GM18868 (cell line): Measurements from ENCODE around the gene ABHD15.
A peak's percentile ranks its signal among the peaks of the same experiment; 100 is the strongest.
"Not testable (repeated sequence)": the region's sequence is repeated elsewhere in the genome, so short reads cannot be mapped to it uniquely, and the experiment has no call there.

Source experiments
- ATAC-seq: cut with Tn5 transposase; IDR thresholded peaks from one replicate; pipeline ENCODE4 v1.9.1; 2021; ENCODE audit warnings: mild to moderate bottlenecking, moderate library complexity; ENCODE audit not compliant: unreplicated experiment

Gene ABHD15

DNA sequence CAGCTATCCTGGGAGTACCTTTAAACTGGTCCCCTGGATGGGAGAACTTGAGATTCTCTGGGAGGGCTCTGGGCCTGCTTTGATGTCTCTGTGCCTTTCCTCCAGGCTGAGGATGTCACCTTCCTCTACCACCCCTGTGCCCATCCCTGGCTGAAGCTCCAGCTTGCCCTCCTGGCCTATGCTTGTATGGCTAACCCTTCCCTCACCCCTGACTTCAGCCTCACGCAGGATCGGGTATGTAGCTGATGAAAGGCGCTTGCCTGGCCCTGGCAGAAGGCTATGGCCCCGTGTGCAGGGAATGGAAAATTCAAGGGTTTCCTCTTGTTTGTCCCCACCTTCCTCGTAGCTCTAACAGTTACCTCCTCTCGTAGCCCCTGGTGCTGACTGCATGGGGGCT, 4.6 kb upstream of the ABHD15 start:
- ATAC-seq = no peak

DNA sequence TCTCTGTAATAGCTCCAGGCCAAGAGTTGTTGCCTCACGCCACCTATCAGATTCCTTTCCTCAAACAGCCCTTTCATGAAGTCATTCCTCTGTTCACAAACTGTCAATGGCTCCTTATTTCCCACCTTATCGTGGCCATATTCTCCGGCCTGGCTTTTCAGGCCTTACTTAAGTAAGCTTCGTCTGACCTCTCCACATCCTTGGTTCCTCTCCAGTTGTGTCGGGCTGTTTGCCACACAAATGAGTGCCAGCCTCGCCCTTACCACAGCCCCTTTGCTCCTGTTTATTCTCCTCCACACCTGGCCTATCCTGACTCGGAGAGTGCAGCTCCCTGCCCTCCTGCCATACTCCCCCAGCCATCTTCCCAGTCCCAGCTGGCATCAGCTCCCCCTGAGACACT, 3.7 kb upstream of the ABHD15 start:
- ATAC-seq = no peak

DNA sequence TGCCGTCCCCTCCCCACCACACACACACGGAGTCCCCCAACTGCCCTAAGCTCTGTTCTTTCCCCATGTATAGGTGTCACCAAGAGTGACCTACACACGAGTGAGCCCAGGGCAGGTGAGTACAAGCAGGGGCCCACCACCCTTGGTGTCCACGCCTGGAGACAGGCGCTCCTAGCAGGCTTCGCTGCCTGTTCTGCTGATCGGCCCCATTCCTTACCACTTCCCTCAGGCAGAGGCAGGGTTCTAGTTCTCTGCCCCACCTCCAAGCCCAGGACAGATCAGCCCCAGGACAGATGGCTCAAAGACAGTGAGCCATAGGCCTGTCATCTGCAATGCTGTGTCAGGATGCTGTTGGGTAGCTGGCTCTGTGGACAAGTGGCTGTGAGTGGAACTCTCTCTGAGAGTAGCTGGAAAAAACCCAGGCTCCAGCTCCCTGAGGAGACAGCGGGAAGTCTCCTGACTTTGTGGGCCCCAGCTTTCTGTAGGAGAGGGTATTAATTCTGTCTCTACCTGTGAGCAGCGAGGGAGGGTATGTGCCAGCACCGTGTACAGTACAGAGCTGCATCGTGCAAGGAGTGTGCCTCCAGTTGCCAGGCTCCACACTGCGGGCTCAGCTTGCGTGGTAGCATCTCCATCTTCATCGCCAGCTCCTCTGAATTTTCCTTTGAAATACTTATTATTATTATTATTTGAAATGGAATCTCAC, 2.6 kb upstream of the ABHD15 start:
- no peak for ATAC-seq

DNA sequence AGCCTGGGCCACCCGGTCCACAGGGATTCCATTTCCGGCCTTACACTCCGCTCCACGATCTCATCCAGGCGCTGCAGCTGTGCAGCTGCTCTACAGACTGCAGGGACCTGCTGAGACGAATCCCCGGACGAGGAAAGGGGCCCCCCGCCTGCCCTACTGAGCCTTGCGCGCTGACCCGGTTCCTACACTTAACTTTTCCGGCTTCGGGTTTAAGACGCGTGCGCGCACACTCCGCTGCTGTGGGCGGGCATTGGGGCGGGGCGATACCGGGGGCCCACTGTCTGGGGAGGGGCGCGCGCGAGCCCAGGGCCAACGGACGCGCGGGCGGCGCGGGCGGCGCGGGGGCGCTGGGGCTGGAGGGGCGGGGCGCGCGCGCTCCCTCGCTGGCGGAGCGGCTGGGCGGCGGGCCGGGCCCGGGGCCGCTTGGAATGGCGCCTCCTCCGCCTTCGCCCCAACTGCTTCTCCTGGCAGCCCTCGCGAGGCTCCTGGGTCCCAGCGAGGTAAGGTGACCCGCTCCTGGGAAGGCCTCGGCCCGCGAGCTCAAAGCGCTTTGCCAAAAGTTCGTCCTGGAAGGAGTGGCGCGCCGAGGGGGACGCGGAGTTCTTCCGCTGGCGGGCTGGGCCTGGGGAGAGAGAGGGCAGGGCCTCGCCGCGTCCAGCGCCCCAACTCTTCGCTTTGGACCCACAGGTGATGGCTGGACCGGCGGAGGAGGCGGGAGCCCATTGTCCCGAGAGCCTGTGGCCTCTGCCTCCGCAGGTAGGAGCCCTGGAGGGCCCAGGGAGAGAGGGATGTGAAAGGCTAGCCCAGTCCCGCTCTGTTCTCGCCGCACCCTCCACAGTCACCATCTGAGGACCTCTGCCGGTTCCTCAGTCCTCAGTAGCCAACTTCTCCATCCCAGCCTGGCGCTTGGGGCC, 1.8 kb upstream of the ABHD15 start, which contains the start of gene TP53I13:
Gene TP53I13, plus strand, starts transcription at position 371 of the 914 bp plus-strand sequence. Its CDS starts 58 bp downstream, at position 429.
- peak; percentile 40 for ATAC-seq

DNA sequence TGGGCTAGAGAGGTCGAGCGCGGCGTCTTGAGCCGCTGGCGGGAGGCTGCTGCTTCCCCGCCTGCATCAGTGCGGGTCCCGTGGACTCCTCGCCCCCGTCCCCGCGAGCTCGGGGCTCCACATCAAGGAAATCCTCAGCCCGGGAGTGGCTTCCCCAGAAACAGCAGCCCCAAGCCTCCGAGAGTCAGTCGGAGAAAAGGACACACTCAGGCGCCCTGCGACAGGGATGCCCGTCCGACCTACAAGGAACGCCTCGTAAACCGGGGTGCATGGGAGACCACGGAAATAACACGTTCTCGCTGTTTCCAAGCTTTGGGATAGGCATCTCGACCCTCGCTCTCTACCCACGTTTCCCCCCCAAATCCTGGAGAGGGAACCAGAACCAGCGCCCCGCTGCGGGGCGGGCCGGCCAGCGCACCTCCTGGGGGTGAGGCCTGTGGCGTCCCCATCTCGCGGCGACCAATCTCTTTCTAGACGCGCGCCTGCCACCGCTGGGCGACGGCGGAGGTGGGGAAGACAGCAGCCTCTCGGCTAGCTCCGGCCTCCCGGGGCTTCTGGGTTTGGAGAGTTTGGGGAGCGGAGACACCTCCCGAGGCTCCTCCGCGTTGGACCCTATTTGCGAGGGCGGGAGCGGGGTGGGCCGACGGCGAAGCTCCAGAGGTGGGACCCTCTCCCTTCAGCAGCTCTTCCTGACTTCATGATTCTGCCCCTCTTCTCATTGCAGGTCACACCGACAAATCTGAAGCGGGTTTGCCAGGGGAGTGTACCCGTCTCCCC, 905 bp upstream of the ABHD15 start:
- peak; percentile 46 for ATAC-seq

DNA sequence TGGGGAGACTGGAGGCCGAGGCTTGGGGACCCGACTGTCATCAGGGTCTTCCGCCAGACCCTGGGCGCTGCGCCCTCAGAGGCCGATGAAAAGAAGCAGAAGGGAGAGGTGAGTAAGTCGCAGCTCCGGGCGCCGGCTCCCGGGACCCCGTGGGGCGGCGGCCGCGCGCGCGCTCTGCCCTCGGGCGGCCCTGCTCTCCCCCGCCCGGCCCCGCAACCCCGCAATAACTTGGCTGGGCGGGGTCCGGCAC, 392 bp upstream of the ABHD15 start:
- ATAC-seq = no peak

DNA sequence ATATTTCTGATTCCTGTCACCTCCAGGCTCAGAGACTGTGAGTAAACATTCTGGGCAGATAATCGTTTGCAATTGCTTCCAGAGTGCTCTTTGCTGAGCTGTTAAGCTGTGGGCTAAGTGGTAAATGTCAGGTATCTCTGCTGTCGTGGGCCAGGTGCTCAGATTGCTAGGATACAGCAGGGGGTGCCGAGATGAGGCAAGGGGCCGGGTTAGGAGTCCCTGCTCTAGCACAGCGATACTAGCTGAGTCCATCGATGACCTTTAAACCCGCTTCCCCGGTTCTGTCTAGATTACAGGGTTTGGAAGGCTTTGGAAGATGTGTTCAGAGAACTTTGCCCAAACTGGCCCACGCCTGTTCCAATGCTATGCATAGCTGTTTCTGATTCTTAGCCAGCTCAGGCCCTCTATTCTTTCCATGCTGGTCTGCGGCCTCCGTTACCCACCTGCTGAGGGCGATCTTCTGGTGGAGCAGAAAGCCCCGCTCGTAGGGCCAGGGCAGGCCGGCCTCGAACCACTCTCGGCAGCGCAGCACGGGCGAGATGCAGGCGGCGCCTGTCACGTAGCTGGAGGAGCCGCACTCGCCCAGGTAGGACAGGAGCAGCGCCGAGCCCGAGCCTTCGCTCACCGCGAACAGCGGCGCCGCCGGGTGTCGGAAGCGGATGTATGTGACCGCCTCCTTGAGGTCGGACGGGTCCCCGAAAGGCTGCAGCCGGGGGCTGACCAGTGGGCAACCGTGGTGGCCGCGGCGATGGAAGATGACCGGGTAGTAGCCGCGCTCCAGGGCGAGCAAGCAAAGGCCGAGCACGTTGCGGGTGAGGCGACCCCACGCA, 979 bp downstream of the ABHD15 start:
- ATAC-seq = no peak

DNA sequence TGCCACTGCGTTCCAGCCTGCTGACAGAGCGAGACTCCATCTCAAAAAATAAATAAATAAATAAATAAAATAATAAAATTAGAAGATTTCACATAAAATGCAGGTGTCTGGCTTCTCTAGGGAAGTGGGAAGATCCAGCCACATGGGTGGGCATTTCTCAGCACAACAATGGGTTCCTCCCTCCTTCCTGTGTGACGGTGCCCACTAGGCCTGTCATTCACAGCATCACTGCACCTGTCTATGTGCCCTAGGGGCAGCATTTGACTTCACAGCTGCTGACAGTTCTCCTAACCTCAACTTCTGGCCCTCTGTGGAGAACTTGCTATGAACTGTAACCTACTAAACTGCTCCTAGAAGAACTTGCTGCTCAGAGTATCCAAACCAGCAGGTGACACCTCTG, 3.0 kb downstream of the ABHD15 start:
- ATAC-seq = no peak

DNA sequence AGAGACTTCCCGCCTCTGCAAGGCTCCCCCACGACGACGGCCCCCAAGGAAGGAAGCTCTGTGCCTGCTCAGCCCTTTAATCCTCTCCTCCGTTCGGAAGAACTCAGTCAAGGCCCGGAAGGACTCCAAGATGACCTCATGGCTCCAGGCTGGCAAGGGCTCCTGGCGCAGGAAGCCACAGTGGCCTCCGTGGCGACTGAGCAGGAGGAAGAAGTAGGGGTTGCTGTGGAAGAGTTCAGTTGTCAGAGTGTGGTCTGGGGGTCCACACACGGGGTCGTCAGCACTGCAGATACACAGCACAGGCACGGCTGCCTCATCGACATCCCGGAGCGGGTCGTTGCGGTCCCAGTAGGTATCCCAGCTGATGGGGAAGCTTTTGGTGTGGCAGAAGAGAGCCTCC, 4.2 kb downstream of the ABHD15 start:
- ATAC-seq = no peak

DNA sequence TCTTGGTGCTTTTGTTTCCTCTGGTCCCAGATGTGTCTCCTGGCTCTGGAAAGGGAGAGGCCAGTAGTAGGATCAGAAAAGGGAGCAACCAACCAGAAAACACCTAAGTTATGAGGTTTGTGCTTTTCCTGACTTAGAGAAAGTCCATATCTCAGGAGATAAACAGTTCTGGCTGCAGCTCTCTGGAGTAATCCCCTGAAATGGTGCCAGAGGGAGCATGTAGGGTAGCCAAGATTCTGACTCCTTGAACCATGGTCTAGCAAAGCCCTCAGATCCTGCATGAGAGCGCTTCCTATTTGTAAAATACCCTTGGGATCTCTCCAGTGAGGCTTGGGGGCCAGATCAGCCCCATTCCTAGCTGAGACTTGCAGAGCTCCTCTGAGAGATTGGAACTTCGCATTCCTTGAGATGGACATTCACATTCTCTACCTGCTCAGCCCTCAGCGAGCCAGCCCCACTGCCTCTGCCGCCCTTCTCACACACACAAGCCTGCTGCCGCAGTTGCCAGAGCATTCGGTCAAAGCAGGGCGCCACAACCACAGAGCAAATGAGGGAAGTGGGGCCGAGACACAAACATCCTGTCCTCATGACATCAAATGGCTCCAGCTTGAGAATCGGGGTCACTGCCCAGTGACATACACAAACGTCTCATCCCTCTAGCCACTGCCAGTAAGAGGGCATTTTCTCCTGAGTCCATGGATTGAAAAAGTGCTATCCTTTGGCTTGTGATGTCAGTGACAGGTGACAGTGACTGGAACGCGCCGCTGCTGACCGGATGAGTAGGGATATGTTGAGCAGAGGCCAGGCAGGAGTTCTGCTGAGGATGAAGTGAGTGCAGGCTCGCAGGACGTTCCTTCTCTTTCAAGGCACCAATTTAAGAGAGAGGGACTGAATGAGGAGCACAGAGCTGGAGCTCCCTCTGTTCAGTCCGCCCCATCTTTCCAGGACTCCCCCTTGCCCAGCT, 5.0 kb downstream of the ABHD15 start:
- no peak for ATAC-seq

DNA sequence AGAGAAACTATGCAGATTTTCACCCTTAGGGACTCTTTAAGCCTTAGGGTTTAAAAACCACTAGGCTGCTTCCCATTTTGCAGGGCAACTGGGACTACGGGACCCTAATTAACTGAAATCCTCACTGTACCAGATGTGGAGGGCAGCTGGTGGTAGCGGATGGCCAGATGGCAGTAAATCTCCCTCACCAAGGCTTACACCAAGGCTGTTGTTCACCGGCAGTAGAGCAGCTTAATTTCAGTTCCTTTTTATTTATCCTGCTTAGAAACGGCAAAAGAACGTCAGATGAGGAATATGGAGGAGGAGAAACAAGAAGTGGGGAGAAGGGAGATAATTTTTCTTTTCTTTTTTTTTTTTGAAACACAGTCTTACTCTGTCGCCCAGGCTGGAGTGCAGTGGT, 6.5 kb downstream of the ABHD15 start:
- no peak for ATAC-seq

DNA sequence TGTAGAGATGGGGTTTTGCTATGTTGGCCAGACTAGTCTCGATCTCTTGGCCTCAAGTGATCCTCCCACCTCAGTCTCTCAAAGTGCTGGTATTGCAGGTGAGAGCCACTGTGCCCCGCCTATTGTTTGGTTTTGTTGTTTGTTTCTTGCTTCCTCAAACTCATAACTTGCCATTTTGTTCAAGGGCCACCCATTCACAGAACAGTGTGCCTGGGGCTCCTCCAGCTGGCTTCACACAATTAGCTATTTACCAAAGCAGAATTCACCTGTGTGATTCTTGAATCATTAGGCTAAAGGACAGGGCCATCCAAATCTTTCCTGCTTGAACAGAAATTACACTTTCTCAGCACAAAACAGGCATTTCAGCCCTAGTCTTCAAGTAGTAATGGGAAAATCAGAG, 7.2 kb downstream of the ABHD15 start:
- ATAC-seq = no peak

DNA sequence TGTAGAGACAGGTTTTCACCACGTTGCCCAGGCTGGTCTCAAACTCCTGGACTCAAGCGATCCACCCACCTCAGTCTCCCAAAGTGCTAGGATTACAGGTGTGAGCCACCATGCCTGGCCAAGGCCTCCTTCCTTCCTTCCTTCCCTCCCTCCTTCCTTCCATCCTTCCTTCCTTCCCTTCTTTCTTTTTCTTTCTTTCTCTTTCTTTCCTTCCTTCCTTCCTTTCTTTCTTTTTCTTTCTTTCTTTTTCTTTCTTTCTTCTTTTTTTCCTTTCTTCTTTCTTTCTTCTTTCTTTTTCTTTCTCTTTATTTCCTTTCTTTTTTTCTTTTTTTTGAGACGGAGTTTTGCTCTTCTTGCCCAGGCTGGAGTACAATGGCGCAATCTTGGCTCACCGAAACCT, 8.7 kb downstream of the ABHD15 start:
- not testable (repeated sequence) for ATAC-seq

DNA sequence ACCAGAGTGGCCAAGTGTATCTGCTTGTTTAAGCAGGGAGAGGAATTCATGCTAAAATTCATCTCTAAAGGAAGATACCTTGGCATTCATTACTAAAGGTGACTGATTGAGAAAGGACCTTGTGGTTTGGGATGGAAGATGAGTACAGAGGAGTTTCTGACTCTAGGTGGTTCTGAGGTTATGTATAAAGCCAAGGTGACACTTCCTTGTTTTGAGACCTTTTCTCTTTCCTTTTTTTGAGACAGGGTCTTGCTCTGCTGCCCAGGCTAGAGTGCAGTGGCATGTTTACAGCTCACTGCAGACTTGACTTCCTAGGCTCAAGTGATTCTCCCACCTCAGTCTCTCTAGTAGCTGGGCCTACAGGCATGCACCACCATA, 9.1 kb downstream of the ABHD15 start:
- no peak for ATAC-seq

DNA sequence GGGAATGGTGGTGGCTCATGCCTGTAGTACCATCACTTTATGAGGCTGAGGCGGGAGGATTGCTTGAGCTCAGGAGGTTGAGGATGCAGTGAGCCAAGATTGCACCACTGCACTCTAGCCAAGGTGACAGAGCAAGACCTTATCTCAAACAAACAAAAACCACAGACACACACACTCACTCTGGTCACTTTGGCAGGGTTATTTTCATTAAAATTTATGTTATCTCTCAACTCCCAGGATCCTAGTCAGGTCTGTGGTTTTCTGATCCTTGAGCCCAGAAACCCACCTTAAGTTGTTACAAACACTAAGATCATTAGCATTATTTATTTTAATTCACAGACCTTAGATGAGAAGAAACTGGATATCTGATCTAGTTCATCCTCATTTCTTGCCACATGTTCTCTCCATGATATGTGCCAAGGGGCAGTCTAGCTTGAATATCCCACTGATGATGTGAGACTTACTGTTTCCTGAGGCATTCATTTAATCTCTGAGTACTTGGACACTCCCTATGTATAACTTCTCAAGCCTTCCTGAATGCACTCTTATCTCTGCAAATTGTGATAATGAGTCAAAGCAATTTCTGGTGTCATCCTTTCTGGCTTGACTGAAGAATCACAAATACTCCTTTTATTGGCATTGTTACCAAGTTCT, 9.6 kb downstream of the ABHD15 start:
- ATAC-seq = no peak

DNA sequence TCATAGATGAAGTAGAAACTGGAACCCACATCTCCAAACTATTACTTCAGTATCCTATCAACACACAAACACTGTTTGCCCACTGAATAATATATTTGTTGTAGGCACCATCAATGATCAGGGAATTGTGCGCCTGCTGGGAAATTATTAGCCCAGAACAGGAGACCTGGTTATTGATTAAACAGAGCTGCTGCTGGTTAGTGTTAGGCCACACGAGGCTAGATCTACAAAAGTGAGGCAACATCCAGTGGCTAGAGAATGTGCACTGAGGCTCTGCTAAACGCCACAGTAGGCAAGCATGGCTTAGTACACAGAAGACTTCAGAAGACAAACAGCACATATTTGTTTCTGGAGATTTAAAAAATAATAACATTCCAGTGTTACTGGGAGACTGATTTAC, 11.0 kb downstream of the ABHD15 start:
- no peak for ATAC-seq

DNA sequence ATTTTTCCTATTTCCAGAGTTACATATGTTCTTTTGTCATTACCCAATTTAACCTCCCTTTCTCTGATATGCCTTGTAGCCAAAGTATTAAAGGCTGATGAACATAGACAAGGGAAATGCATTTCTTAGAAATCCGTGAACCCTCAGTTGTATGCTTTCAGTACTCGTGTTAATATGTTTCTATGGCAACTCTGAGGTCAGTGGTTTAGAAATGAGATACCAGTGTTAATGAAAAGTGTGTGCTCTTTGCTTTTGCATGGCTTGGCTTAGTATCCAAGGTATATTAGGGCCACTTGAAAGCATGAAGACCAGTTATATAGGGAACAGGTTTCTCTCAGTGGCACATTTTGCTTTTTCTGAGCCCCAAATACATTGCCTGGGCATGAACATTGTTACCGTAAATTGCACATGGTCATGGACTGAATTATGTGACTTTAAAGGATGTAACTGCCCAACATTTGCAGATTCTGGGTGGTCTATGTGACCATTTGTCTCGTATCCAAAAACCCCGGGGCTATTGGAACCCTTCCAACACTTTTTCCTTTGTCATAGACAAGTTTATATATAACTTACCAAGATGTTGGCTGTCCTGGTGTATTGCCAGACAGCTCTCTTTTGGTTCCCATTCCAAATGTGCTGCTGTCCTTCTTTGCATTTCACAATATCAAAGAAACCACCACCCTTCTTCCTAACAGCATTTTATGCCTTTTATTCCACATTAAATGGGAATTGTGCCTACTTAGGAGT, 17.5 kb downstream of the ABHD15 start:
- no peak for ATAC-seq

DNA sequence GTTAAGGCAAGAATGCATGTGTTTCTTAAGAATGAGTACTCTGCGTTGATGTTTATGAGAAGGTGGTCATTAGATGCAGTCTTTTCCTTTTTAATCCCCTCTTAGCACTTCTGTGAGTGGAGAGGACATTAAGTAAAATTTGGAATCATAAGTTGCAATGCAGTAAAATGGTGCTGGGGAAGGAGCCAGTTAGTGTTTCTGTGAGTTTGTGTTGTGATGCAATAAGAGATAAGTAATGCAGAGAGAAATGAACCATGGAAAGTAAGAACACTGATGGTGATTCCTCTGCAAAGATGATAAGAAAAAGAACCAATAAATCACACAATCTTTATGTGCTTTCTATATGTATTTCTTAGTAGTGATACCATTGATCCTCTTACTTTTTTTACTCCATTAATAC, 20.0 kb downstream of the ABHD15 start:
- no peak for ATAC-seq

DNA sequence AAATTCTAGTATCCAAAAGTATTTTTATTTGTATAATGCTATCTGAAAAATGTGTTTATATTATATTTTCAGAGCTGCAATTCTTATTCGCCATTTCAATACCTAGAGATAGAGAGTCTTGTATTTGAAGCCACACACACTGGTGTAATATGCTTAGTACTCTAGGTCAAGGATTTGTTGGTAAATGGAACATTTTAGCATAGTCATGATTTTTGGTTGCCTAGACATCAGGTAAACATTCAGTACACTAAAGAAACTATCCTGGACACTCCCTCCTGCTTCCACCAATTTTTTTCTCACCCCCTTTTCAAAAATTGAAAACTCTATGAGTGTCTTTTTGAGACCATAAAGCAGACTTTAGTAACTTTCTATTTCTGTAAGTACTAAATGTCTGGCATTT, 20.8 kb downstream of the ABHD15 start:
- no peak for ATAC-seq
